ENCODE results near the gene IGFL3. TPM values are rescaled to one million over a fixed set of nuclear protein-coding genes. Genes with fewer than 3 reads are reported as not detected.
"Not testable (repeated sequence)": the region's sequence is repeated elsewhere in the genome, so short reads cannot be mapped to it uniquely, and the experiment has no call there.

Gene IGFL3
- total RNA-seq, result not detected in 2 replicates

- TF ChIP-seq CTCF (conservative IDR thresholded peaks at IDR 0.05; ENCODE audit: low read depth, low read length), result no peak
- no peak for DNase-seq (ENCODE audit: low read depth)
Measured at GRCh38 chr19:46124638-46125115, at the start of gene IGFL3. Gene IGFL3, minus strand, starts transcription at chr19:46124688. Its CDS starts 39 bp downstream, at chr19:46124649.

GRCh38 chr19:46173886-46174480 is 49.5 kb upstream of the IGFL3 start:
- no peak for TF ChIP-seq CTCF (conservative IDR thresholded peaks at IDR 0.05; ENCODE audit: low read depth, low read length)
- DNase-seq (ENCODE audit: low read depth), result no peak
- H3K4me3 ChIP-seq (ENCODE audit: low read depth, low read length), result no peak overlapping the region

More at GRCh38 chr19:46124638-46125115, at the start of gene IGFL3:
- H3K4me3 ChIP-seq (ENCODE audit: low read depth, low read length), result no peak within 1 kb of the TSS

GRCh38 chr19:46162731-46163130 is 38.2 kb upstream of the IGFL3 start:
- H3K4me3 ChIP-seq (ENCODE audit: low read depth, low read length), result no peak overlapping the region
- no peak for TF ChIP-seq CTCF (conservative IDR thresholded peaks at IDR 0.05; ENCODE audit: low read depth, low read length)
- no peak for DNase-seq (ENCODE audit: low read depth)

GRCh38 chr19:46161642-46162257 is 37.3 kb upstream of the IGFL3 start:
- not testable (repeated sequence) for DNase-seq (ENCODE audit: low read depth); H3K4me3 ChIP-seq (ENCODE audit: low read depth, low read length)

- TF ChIP-seq CTCF (conservative IDR thresholded peaks at IDR 0.05; ENCODE audit: low read depth, low read length), result no peak
- H3K4me3 ChIP-seq (ENCODE audit: low read depth, low read length), result no peak overlapping the region
- DNase-seq (ENCODE audit: low read depth), result no peak
Measured at GRCh38 chr19:46160233-46160775, 35.8 kb upstream of the IGFL3 start.

GRCh38 chr19:46159418-46160232 is 35.1 kb upstream of the IGFL3 start:
- TF ChIP-seq CTCF (conservative IDR thresholded peaks at IDR 0.05; ENCODE audit: low read depth, low read length), result no peak
- H3K4me3 ChIP-seq (ENCODE audit: low read depth, low read length), result no peak overlapping the region
- no peak for DNase-seq (ENCODE audit: low read depth)

GRCh38 chr19:46155237-46155636 is 30.7 kb upstream of the IGFL3 start:
- DNase-seq (ENCODE audit: low read depth), result no peak
- no peak overlapping the region for H3K4me3 ChIP-seq (ENCODE audit: low read depth, low read length)
- no peak for TF ChIP-seq CTCF (conservative IDR thresholded peaks at IDR 0.05; ENCODE audit: low read depth, low read length)
